Fibroblast of the aortic adventitia (primary cell): ENCODE results near the gene GUCY2C. TPM values are rescaled to one million over a fixed set of nuclear protein-coding genes. Genes with fewer than 3 reads are reported as not detected.
"Not testable (repeated sequence)": the region's sequence is repeated elsewhere in the genome, so short reads cannot be mapped to it uniquely, and the experiment has no call there.

Experiments
- DNase-seq: peaks from one replicate; pipeline ENCODE4 v3.0.0-alpha.2; 2010; ENCODE audit warnings: low read depth
- H3K4me3 ChIP-seq: 2 replicates; pipeline ENCODE4 v1.5.1; 2011; ENCODE audit warnings: low read depth, mild to moderate bottlenecking, control low read depth, low read length, moderate library complexity
- CTCF ChIP-seq: IDR thresholded peaks from 2 replicates; pipeline ENCODE4 v1.5.1; 2011; ENCODE audit warnings: mild to moderate bottlenecking, low read length, control low read depth, inconsistent platforms; ENCODE audit not compliant: insufficient read depth
- total RNA-seq: library from RNA; depleted of rRNA; stranded (reverse); fragments of >200 nt; gene quantifications from 2 replicates; pipeline ENCODE4 v1.2.3, GENCODE V29; 2012; ENCODE audit warnings: low replicate concordance

GUCY2C gene
- not detected in 2 replicates for total RNA-seq

DNA sequence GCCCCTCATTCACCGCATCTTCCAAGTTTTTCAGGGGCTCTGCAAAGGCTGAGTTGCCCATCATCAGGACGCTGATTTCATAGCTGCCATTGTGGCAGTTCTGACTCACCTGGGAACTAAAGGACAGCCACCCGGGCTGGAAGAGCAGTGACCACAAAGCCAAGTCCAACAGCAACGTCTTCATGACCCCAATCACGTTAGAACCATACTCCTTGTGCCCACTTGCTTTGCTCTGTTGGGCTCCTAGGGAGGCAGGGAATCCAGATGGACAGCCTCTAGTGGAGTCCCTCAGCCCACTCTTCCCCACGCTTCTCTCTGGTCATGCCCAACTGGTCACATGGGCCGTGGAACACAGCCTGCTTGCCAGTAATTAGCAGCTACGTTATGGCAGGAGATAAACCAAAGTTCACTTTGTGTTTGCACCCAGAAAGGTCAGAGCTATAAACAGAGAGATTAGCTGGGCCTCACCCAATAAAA is at the start of gene GUCY2C:
Gene GUCY2C, minus strand, starts transcription at position 335 of the 477 bp plus-strand sequence. Its CDS starts 151 bp downstream, at position 184.
- TF ChIP-seq CTCF, result no peak
- no peak for DNase-seq
- no peak within 1 kb of the TSS for H3K4me3 ChIP-seq

DNA sequence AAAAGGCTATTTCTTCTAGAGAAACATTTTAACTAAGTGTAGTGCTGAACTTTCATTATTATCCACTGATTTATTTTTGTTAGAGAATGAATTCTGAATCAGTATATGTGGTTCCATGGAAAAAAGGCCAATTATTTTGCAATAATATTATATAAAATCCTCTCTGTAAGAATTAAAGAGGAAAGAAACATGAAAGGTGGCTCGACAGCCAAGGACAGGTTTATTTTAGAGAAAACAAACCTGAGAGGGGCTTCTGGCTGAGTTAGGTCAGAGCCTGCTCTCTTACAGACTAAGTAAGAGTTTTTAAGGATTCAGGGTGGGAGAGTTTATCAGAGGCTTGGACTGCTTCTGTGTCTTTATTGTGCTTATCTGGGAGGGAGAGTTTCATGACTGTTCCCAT is 46.7 kb upstream of the GUCY2C start:
- no peak for TF ChIP-seq CTCF
- H3K4me3 ChIP-seq, result no peak overlapping the region
- DNase-seq, result no peak

DNA sequence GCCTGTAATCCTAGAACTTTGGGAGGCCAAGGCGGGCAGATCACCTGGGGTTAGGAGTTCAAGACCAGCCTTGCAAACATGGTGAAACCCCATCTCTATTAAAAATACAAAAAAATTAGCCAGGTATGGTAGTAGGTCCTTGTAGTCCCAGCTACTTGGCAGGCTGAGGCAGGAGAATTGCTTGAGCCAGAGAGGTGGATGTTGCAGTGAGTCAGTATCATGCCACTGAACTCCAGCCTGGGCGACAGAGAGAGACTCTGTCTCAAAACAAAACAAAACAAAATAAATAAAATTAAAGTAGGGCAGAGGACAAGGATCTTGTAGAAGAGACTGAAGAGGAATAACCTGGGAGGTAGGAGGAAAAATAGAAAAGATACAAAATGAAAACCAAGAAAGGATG is 45.5 kb upstream of the GUCY2C start:
- no peak for DNase-seq
- TF ChIP-seq CTCF, result no peak
- no peak overlapping the region for H3K4me3 ChIP-seq

- no peak overlapping the region for H3K4me3 ChIP-seq
- no peak for TF ChIP-seq CTCF
- DNase-seq, result no peak
Measured at GRCh38 chr12:14741153-14741552, 44.8 kb upstream of the GUCY2C start.

DNA sequence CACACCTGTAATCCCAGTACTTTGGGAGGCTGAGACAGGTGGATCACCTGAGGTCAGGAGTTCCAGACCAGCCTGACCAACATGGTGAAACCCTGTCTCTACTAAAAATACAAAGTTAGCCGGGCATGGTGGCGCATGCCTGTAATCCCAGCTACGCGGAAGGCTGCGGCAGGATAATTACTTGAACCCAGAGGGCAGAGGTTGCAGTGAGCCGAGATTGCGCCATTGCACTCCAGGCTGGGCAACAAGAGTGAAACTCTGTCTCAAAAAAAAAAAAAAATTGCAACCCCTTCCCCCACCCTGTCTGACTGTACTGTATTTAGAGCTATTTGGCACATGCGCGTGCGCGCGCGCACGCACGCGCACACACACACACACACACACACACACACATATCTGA is 40.0 kb upstream of the GUCY2C start:
- H3K4me3 ChIP-seq, DNase-seq: not testable (repeated sequence)

- no peak for DNase-seq
- H3K4me3 ChIP-seq, result no peak overlapping the region
- TF ChIP-seq CTCF, result no peak
Measured at GRCh38 chr12:14731821-14732220, 35.4 kb upstream of the GUCY2C start.

GRCh38 chr12:14729586-14729985 is 33.2 kb upstream of the GUCY2C start:
- no peak overlapping the region for H3K4me3 ChIP-seq
- no peak for DNase-seq
- TF ChIP-seq CTCF, result no peak
